Naive thymus-derived CD4-positive, alpha-beta T cell (primary cell): ENCODE measurements around the gene RNF43. TPM values are rescaled to one million over a fixed set of nuclear protein-coding genes. Genes with fewer than 3 reads are reported as not detected.
A peak's percentile ranks its signal among the peaks of the same experiment; 100 is the strongest.

Experiments
- ATAC-seq: fragments of 150-1000 bp; cut with Tn5 transposase; 2 replicates; pipeline ENCODE4 v1.10.0; 2021; ENCODE audit warnings: mild to moderate bottlenecking, moderate library complexity
- CTCF ChIA-PET: fragments of 350-600 bp; sonication (Branson Sonifier 250); formaldehyde crosslinking; loops from one replicate; lab custom pipeline; 2021; ENCODE audit warnings: antibody characterized with exemption; lab: Charles Lee
- POLR2A ChIA-PET: fragments of 350-600 bp; sonication (Branson Sonifier 250); formaldehyde crosslinking; loops from one replicate; lab custom pipeline; 2021; ENCODE audit warnings: antibody characterized with exemption, inconsistent platforms; lab: Charles Lee
- DNase-seq, 9 donors: peaks; one replicate each; pipeline versions ENCODE4 v3.0.0 to v3.0.0-alpha.2; 2020 to 2022; ENCODE audit warnings: mixed read lengths in 1 of 9
- H3K27ac ChIP-seq: one replicate; pipeline ENCODE4 v1.7.0; 2013; ENCODE audit warnings: mild to moderate bottlenecking, low read depth, low read length, moderate library complexity
- H3K27me3 ChIP-seq, 2 donors: one replicate each; pipeline ENCODE4 v1.7.0; 2013; ENCODE audit warnings: low read length in 2 of 2, mild to moderate bottlenecking in 2 of 2, moderate library complexity in 2 of 2; ENCODE audit not compliant: control insufficient read depth in 2 of 2, insufficient read depth in 2 of 2
- H3K36me3 ChIP-seq, 3 experiments: 1 replicate in 2 of 3; 2 replicates in 1 of 3; pipeline ENCODE4 v1.7.0; 2013; ENCODE audit warnings: low read length in 3 of 3, mild to moderate bottlenecking in 3 of 3, moderate library complexity in 1 of 3; ENCODE audit not compliant: insufficient read depth in 3 of 3, control insufficient read depth in 2 of 3
- H3K4me1 ChIP-seq, 2 donors: one replicate each; pipeline ENCODE4 v1.7.0; 2013; ENCODE audit warnings: low read length in 2 of 2, mild to moderate bottlenecking in 2 of 2, moderate library complexity in 1 of 2; ENCODE audit not compliant: control insufficient read depth in 2 of 2, insufficient read depth in 2 of 2
- H3K4me3 ChIP-seq: 2 replicates; pipeline ENCODE4 v1.7.0; 2013; ENCODE audit warnings: mild to moderate bottlenecking, low read length
- H3K9me3 ChIP-seq, 3 experiments: 1 replicate in 2 of 3; 2 replicates in 1 of 3; pipeline ENCODE4 v1.7.0; 2013; ENCODE audit warnings: low read length in 3 of 3; ENCODE audit not compliant: control insufficient read depth in 2 of 3
- H3K27ac Mint-ChIP-seq, 9 donors: one replicate each; pipeline ENCODE4 v1.8.0; 2020 to 2022; ENCODE audit warnings: mixed read lengths in 9 of 9, mild to moderate bottlenecking in 8 of 9, moderate library complexity in 5 of 9, inconsistent platforms in 2 of 9
- H3K27me3 Mint-ChIP-seq, 5 donors: one replicate each; pipeline ENCODE4 v1.8.0; 2021 to 2022; ENCODE audit warnings: mixed read lengths in 5 of 5, mild to moderate bottlenecking in 1 of 5
- H3K36me3 Mint-ChIP-seq, 5 donors: one replicate each; pipeline ENCODE4 v1.8.0; 2020 to 2022; ENCODE audit warnings: mixed read lengths in 5 of 5, mild to moderate bottlenecking in 3 of 5, inconsistent platforms in 1 of 5
- H3K4me1 Mint-ChIP-seq, 7 donors: one replicate each; pipeline ENCODE4 v1.8.0; 2020 to 2022; ENCODE audit warnings: mixed read lengths in 7 of 7, mild to moderate bottlenecking in 3 of 7, inconsistent platforms in 1 of 7
- H3K4me3 Mint-ChIP-seq, 10 donors: one replicate each; pipeline ENCODE4 v1.8.0; 2020 to 2022; ENCODE audit warnings: mild to moderate bottlenecking in 10 of 10, mixed read lengths in 10 of 10, moderate library complexity in 6 of 10, inconsistent platforms in 2 of 10
- H3K9me3 Mint-ChIP-seq, 11 donors: one replicate each; pipeline ENCODE4 v1.8.0; 2020 to 2022; ENCODE audit warnings: mixed read lengths in 11 of 11, mild to moderate bottlenecking in 4 of 11, inconsistent platforms in 1 of 11, moderate library complexity in 1 of 11
- intact Hi-C, 2 donors: fragments of 100-400 bp; cut with micrococcal nuclease; formaldehyde crosslinking; loops; one replicate each; pipeline ENCODE4 v1.15.1; 2023
- polyA plus RNA-seq, 2 donors: library from polyadenylated mRNA; unstranded; fragments of 300-500 nt; fragmentation: Illumina TruSeq; gene quantifications; one replicate each; pipeline ENCODE4 v1.2.3, GENCODE V29; 2021
- total RNA-seq, 6 experiments: library from RNA in 5 of 6; stranded (reverse) in 5 of 6; gene quantifications; 1 replicate in 5 of 6; 2 replicates in 1 of 6; pipeline ENCODE4 v1.2.3 and lab custom pipeline; 2021 to 2026

The RNF43 gene
- total and polyA plus RNA-seq, 7 experiments from 2014 or later = 0.48 to 2.2 (median 1.3) TPM

GRCh38 chr17:58394534-58395223 is 22.7 kb downstream of the RNF43 start:
- POLR2A ChIA-PET = no interaction called here
- Mint-ChIP-seq H3K36me3 (peaks cover 0 to 14% (median 3%) of the 10 kb centered on the region in 5 donors), H3K27ac (peak overlapping the region in 1 of 9 donors; percentile 20), H3K9me3 (no peaks in the 10 kb centered on the region), H3K4me1 (peaks cover 0 to 2% (median 0%) of the 10 kb centered on the region in 7 donors), H3K4me3 (no peak overlapping the region), H3K27me3 (peaks cover 0 to 3% (median 0%) of the 10 kb centered on the region in 5 donors)
- H3K27ac ChIP-seq = no peak overlapping the region
- no peaks in the 10 kb centered on the region for H3K36me3 ChIP-seq
- DNase-seq = no peak
- H3K4me1 ChIP-seq = no peaks in the 10 kb centered on the region
- intact Hi-C loops = no loop called here
- ATAC-seq = no peak
- H3K4me3 ChIP-seq = no peak overlapping the region
- CTCF ChIA-PET = no interaction called here
- H3K9me3 ChIP-seq = no peaks in the 10 kb centered on the region
- no peaks in the 10 kb centered on the region for H3K27me3 ChIP-seq

GRCh38 chr17:58391302-58391984 is 25.9 kb downstream of the RNF43 start:
- Histone ChIP-seq H3K4me1 (peaks cover 0 to 5% of the 10 kb centered on the region in 2 donors), H3K36me3 (no peaks in the 10 kb centered on the region), H3K4me3 (no peak overlapping the region), H3K27ac (no peak overlapping the region), H3K9me3 (no peaks in the 10 kb centered on the region), H3K27me3 (no peaks in the 10 kb centered on the region)
- H3K4me1 Mint-ChIP-seq = peaks cover 0 to 2% (median 0%) of the 10 kb centered on the region in 7 donors
- POLR2A ChIA-PET = no interaction called here
- CTCF ChIA-PET = no interaction called here
- no peak for ATAC-seq
- intact Hi-C loops = no loop called here
- peaks cover 0 to under 1% (median 0%) of the 10 kb centered on the region in 11 donors for H3K9me3 Mint-ChIP-seq
- DNase-seq = no peak
- no peak overlapping the region for H3K27ac Mint-ChIP-seq
- no peak overlapping the region for H3K4me3 Mint-ChIP-seq
- H3K27me3 Mint-ChIP-seq = peaks cover 0 to 2% (median 0%) of the 10 kb centered on the region in 5 donors
- H3K36me3 Mint-ChIP-seq = peaks cover 0 to 11% (median 7%) of the 10 kb centered on the region in 5 donors

- H3K36me3 Mint-ChIP-seq = peaks cover 0 to 11% (median 7%) of the 10 kb centered on the region in 5 donors
- peaks cover 0 to 2% (median 0%) of the 10 kb centered on the region in 7 donors for H3K4me1 Mint-ChIP-seq
- intact Hi-C loops = no loop called here
- Histone ChIP-seq H3K4me3 (no peak overlapping the region), H3K4me1 (peaks cover 0 to 5% of the 10 kb centered on the region in 2 donors), H3K27ac (no peak overlapping the region), H3K9me3 (no peaks in the 10 kb centered on the region), H3K36me3 (no peaks in the 10 kb centered on the region), H3K27me3 (no peaks in the 10 kb centered on the region)
- peaks cover 0 to 2% (median 0%) of the 10 kb centered on the region in 5 donors for H3K27me3 Mint-ChIP-seq
- ChIA-PET POLR2A (no interaction called here), CTCF (no interaction called here)
- DNase-seq = no peak
- H3K4me3 Mint-ChIP-seq = no peak overlapping the region
- peaks cover 0 to 4% (median 0%) of the 10 kb centered on the region in 11 donors for H3K9me3 Mint-ChIP-seq
- no peak for ATAC-seq
- H3K27ac Mint-ChIP-seq = no peak overlapping the region
Observed at GRCh38 chr17:58390884-58391283, 26.4 kb downstream of the RNF43 start.

- Histone ChIP-seq H3K4me1 (peaks cover 0 to 5% of the 10 kb centered on the region in 2 donors), H3K9me3 (no peaks in the 10 kb centered on the region), H3K36me3 (no peaks in the 10 kb centered on the region), H3K27me3 (no peaks in the 10 kb centered on the region), H3K4me3 (no peak overlapping the region), H3K27ac (no peak overlapping the region)
- Mint-ChIP-seq H3K9me3 (peaks cover 0 to 4% (median 0%) of the 10 kb centered on the region in 11 donors), H3K4me3 (no peak overlapping the region), H3K4me1 (peaks cover 0 to 12% (median 8%) of the 10 kb centered on the region in 7 donors), H3K27me3 (peaks cover 0 to 2% (median 0%) of the 10 kb centered on the region in 5 donors), H3K36me3 (peaks cover 0 to 10% (median 7%) of the 10 kb centered on the region in 5 donors), H3K27ac (peak overlapping the region in 1 of 9 donors; percentile 12)
- CTCF ChIA-PET = interaction anchor here (0.6 to 1.0 kb wide), 2 partner anchors 8 to 71 kb away, joined by 3 read pairs; no protein-coding TSS in a partner anchor
- DNase-seq = no peak
- no peak for ATAC-seq
- POLR2A ChIA-PET = interaction anchor here (0.5 kb wide), 1 partner anchor 53 kb away, joined by 3 read pairs; no protein-coding TSS in a partner anchor
- intact Hi-C loops = loop anchor here in 1 of 2 donors (10.0 kb wide), 1 partner anchor 56 kb away; no protein-coding TSS in a partner anchor
Observed at GRCh38 chr17:58388302-58389190, 28.8 kb downstream of the RNF43 start.

GRCh38 chr17:58387834-58388233 is 29.5 kb downstream of the RNF43 start:
- Histone ChIP-seq H3K27me3 (no peaks in the 10 kb centered on the region), H3K9me3 (no peaks in the 10 kb centered on the region), H3K4me3 (no peak overlapping the region), H3K36me3 (no peaks in the 10 kb centered on the region), H3K27ac (no peak overlapping the region), H3K4me1 (peaks cover under 1 to 6% of the 10 kb centered on the region in 2 donors)
- H3K27ac Mint-ChIP-seq = no peak overlapping the region
- ChIA-PET POLR2A (no interaction called here), CTCF (no interaction called here)
- no peak for DNase-seq
- peaks cover under 1 to 15% (median 11%) of the 10 kb centered on the region in 7 donors for H3K4me1 Mint-ChIP-seq
- H3K4me3 Mint-ChIP-seq = no peak overlapping the region
- intact Hi-C loops = loop anchor here in 1 of 2 donors (10.0 kb wide), 1 partner anchor 57 kb away; no protein-coding TSS in a partner anchor
- H3K36me3 Mint-ChIP-seq = peaks cover 0 to 10% (median 7%) of the 10 kb centered on the region in 5 donors
- peaks cover 0 to 4% (median 0%) of the 10 kb centered on the region in 11 donors for H3K9me3 Mint-ChIP-seq
- peaks cover 0 to 2% (median 0%) of the 10 kb centered on the region in 5 donors for H3K27me3 Mint-ChIP-seq
- peak; percentile 32 for ATAC-seq

GRCh38 chr17:58386708-58387107 is 30.6 kb downstream of the RNF43 start:
- Mint-ChIP-seq H3K9me3 (peaks cover 0 to 4% (median 0%) of the 10 kb centered on the region in 11 donors), H3K4me1 (peaks cover 11 to 26% (median 22%) of the 10 kb centered on the region in 7 donors), H3K4me3 (no peak overlapping the region), H3K36me3 (peaks cover 0 to 8% (median 6%) of the 10 kb centered on the region in 5 donors), H3K27me3 (peaks cover 0 to 2% (median 0%) of the 10 kb centered on the region in 5 donors), H3K27ac (no peak overlapping the region)
- intact Hi-C loops = loop anchor here in 1 of 2 donors (10.0 kb wide), 1 partner anchor 58 kb away; no protein-coding TSS in a partner anchor
- POLR2A ChIA-PET = no interaction called here
- Histone ChIP-seq H3K27me3 (no peaks in the 10 kb centered on the region), H3K4me3 (no peak overlapping the region), H3K36me3 (no peaks in the 10 kb centered on the region), H3K9me3 (no peaks in the 10 kb centered on the region), H3K4me1 (peaks cover 12 to 14% of the 10 kb centered on the region in 2 donors), H3K27ac (no peak overlapping the region)
- DNase-seq = no peak
- CTCF ChIA-PET = no interaction called here
- ATAC-seq = no peak
